SU-DHL-6 (cell line): ENCODE data around the gene DLG1.

Experiments used
- H2AFZ ChIP-seq: fragments of 200-600 bp; sonication (generic); 2 replicates; pipeline ENCODE4 v1.6.1; 2014; ENCODE audit warnings: low read depth, mild to moderate bottlenecking, moderate library complexity, mixed read lengths, antibody characterized with exemption, low read length; ENCODE audit not compliant: severe bottlenecking
- H3F3A ChIP-seq: fragments of 200-600 bp; shearing (Covaris generic); 2 replicates; pipeline ENCODE4 v1.6.0; 2016; ENCODE audit warnings: antibody characterized with exemption, mild to moderate bottlenecking; ENCODE audit not compliant: insufficient read depth
- H3K27ac ChIP-seq: fragments of 200-600 bp; sonication (generic); 2 replicates; pipeline ENCODE4 v1.5.1; 2016; ENCODE audit warnings: low read depth, mild to moderate bottlenecking, low read length, moderate library complexity, mixed read lengths
- H3K27me3 ChIP-seq: fragments of 200-600 bp; sonication (generic), shearing (Covaris generic); 2 replicates; pipeline ENCODE4 v1.6.0; 2014; ENCODE audit warnings: mild to moderate bottlenecking, low read length
- H3K36me3 ChIP-seq: fragments of 200-600 bp; sonication (generic); 2 replicates; pipeline ENCODE4 v1.6.1; 2014; ENCODE audit warnings: mild to moderate bottlenecking, low read length, mixed read lengths
- H3K4me2 ChIP-seq: fragments of 300-600, 200-600 bp; shearing (Covaris generic), sonication (generic); 2 replicates; pipeline ENCODE4 v1.6.0; 2014; ENCODE audit warnings: low read length, low read depth, mild to moderate bottlenecking; ENCODE audit not compliant: poor library complexity, severe bottlenecking
- H3K4me3 ChIP-seq: fragments of 200-600 bp; sonication (generic); 2 replicates; pipeline ENCODE4 v1.5.1; 2014; ENCODE audit warnings: antibody characterized with exemption, low read length, mild to moderate bottlenecking, mixed read lengths; ENCODE audit not compliant: insufficient read depth, poor library complexity, severe bottlenecking
- H3K79me2 ChIP-seq: fragments of 200-600 bp; sonication (generic); 2 replicates; pipeline ENCODE4 v1.6.1; 2014; ENCODE audit warnings: mild to moderate bottlenecking, low read length, moderate library complexity; ENCODE audit not compliant: insufficient read depth
- H3K9ac ChIP-seq: fragments of 200-600 bp; sonication (generic); 2 replicates; pipeline ENCODE4 v1.7.0; 2014; ENCODE audit warnings: mild to moderate bottlenecking, low read length
- H3K9me2 ChIP-seq: fragments of 200-600 bp; sonication (generic); replicated peaks from 2 replicates; pipeline ENCODE4 v1.6.1; 2014; ENCODE audit warnings: low read length; ENCODE audit not compliant: insufficient read depth
- H3K9me3 ChIP-seq: fragments of 200-600 bp; sonication (generic); 2 replicates; pipeline ENCODE4 v1.6.1; 2014; ENCODE audit warnings: low read length, mixed read lengths; ENCODE audit not compliant: insufficient read depth
- H4K20me1 ChIP-seq: fragments of 200-600 bp; sonication (generic); 2 replicates; pipeline ENCODE4 v1.6.1; 2014; ENCODE audit warnings: low read depth, mild to moderate bottlenecking, antibody characterized with exemption, low read length, moderate library complexity, mixed read lengths
- EZH2phosphoT487 ChIP-seq: fragments of 200-600 bp; sonication (generic), shearing (Covaris generic); conservative IDR thresholded peaks from 2 replicates; pipeline ENCODE4 v1.6.1; 2018; ENCODE audit warnings: mild to moderate bottlenecking, antibody characterized with exemption, low read length, moderate library complexity, mixed read lengths
- TF ChIP-seq, protein P1 (sequence below): fragments of 200-600 bp; sonication (generic); IDR thresholded peaks from one replicate; pipeline ENCODE4 v1.5.1; 2017; ENCODE audit warnings: antibody characterized with exemption, mild to moderate bottlenecking, low read length, moderate library complexity; ENCODE audit not compliant: insufficient read depth, poor library complexity, severe bottlenecking

DLG1 gene

DNA sequence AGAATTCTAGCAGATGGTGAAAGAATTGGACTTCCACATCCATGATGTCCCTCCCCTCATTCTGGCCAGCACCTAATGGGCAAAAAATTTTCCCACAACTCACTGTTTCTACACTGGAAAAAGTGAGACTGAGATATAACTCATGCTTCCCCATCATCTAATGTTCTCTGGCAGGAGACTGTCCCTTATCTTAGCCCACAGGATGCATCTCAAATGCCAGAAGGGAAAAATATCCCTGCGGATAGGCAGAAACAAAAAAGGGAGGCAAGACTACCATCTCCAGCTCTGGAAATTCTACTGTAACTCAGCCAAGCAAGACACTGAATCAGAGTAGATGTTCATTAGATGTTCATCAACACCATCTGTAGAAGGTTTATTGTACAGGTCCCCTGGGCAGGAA lies 58.6 kb downstream of the DLG1 start:
- Histone ChIP-seq H3K27me3 (no peaks in the 10 kb centered on the region), H3K27ac (no peak overlapping the region), H3F3A (no peaks in the 10 kb centered on the region), H3K4me2 (no peak overlapping the region), H3K9me2 (no peaks in the 10 kb centered on the region), H4K20me1 (no peaks in the 10 kb centered on the region), H3K9me3 (peaks cover 16% of the 10 kb centered on the region; the same call in 1 of the 2 replicates), H3K36me3 (peaks cover 35% of the 10 kb centered on the region), H3K79me2 (peaks cover 95% of the 10 kb centered on the region), H3K4me3 (no peak overlapping the region), H3K9ac (no peak overlapping the region), H2AFZ (no peak overlapping the region)
- TF ChIP-seq EZH2phosphoT487: no peak
- TF ChIP-seq, protein P1, sequence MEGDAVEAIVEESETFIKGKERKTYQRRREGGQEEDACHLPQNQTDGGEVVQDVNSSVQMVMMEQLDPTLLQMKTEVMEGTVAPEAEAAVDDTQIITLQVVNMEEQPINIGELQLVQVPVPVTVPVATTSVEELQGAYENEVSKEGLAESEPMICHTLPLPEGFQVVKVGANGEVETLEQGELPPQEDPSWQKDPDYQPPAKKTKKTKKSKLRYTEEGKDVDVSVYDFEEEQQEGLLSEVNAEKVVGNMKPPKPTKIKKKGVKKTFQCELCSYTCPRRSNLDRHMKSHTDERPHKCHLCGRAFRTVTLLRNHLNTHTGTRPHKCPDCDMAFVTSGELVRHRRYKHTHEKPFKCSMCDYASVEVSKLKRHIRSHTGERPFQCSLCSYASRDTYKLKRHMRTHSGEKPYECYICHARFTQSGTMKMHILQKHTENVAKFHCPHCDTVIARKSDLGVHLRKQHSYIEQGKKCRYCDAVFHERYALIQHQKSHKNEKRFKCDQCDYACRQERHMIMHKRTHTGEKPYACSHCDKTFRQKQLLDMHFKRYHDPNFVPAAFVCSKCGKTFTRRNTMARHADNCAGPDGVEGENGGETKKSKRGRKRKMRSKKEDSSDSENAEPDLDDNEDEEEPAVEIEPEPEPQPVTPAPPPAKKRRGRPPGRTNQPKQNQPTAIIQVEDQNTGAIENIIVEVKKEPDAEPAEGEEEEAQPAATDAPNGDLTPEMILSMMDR: no peak

DNA sequence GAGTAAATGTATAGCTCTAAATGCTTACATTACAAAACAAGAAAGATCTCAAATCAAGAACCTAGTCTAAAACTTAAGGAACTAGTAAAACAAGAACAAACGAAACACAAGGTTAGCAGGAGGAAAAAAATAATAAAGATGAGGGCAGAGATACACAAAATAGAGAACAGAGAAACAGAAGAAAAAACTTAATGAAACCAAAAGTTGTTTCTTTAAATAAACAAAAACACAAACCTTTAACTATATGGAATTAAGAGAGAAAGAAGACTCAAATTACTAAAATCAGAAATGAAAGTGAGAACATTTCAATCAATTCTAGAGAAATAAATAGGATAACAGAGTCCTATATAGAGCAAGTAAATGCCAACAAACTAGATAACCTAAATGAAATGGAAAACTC lies 59.6 kb downstream of the DLG1 start:
- peaks cover 29% of the 10 kb centered on the region for H3K36me3 ChIP-seq

DNA sequence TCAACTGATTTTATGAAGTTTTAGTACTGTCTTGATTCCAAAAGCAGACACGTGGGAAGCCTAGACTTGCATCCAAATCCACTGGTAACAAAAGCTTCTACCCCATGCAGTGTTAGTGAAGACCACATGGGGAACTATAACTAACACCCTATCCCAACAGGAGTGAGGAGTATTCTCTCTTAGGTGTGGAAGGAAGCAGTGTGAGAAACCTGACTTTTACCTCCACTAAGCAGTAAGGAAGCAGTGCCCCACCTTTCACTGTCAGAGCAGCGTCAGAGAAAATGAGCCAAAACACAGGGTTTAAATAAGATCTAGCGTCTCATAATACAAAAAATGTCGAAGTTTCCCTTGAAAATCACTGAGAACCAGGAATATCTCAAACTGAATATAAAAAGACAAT lies 60.5 kb downstream of the DLG1 start:
- Histone ChIP-seq H3K79me2 (peaks cover 93% of the 10 kb centered on the region), H3K9me2 (no peaks in the 10 kb centered on the region), H3K9ac (no peak overlapping the region), H3K4me3 (no peak overlapping the region), H3K27ac (no peak overlapping the region), H3K27me3 (no peaks in the 10 kb centered on the region), H3K36me3 (peaks cover 20% of the 10 kb centered on the region), H4K20me1 (no peaks in the 10 kb centered on the region), H3K9me3 (peaks cover 4% of the 10 kb centered on the region; the same call in 1 of the 2 replicates), H3K4me2 (no peak overlapping the region), H2AFZ (no peak overlapping the region), H3F3A (no peaks in the 10 kb centered on the region; the same call in 1 of the 2 replicates)
- TF ChIP-seq, protein P1: no peak
- TF ChIP-seq EZH2phosphoT487: no peak

More for the DNA sequence above, 59.6 kb downstream of the DLG1 start:
- H3K9ac ChIP-seq: no peak overlapping the region
- H3K9me2 ChIP-seq: no peaks in the 10 kb centered on the region
- no peak overlapping the region for H3K27ac ChIP-seq
- TF ChIP-seq, protein P1: no peak
- H2AFZ ChIP-seq: no peak overlapping the region
- no peaks in the 10 kb centered on the region for H3K27me3 ChIP-seq
- no peaks in the 10 kb centered on the region for H4K20me1 ChIP-seq
- H3K4me2 ChIP-seq: no peak overlapping the region
- H3F3A ChIP-seq: no peaks in the 10 kb centered on the region
- peaks cover 98% of the 10 kb centered on the region for H3K79me2 ChIP-seq
- no peak overlapping the region for H3K4me3 ChIP-seq
- H3K9me3 ChIP-seq: peaks cover 13% of the 10 kb centered on the region; the same call in 1 of the 2 replicates
